ENCODE results near the gene ARX. TPM values are rescaled to one million over a fixed set of nuclear protein-coding genes. Genes with fewer than 3 reads are reported as not detected.

The ARX gene
- polyA plus RNA-seq, 1 of the 3 experiments (the other 2 are of a cell fraction): not detected

- no peaks in the 10 kb centered on the region for H4K20me1 ChIP-seq (ENCODE audit: insufficient read depth)
- H3K9ac ChIP-seq: no peak overlapping the region
- no peaks in the 10 kb centered on the region for H3K4me1 ChIP-seq (ENCODE audit: control insufficient read depth in 1 of 2, insufficient read depth in 2 of 2, low read depth in 1 of 2, low read length in 1 of 2)
- POLR2A ChIA-PET: no interaction called here
- 53% methylated on average over 2 of the region's 2 CpGs for WGBS (ENCODE audit: low lambda C conversion rate)
- H3K79me2 ChIP-seq (ENCODE audit: insufficient read depth): no peaks in the 10 kb centered on the region
- H3K4me3 ChIP-seq (ENCODE audit: low read depth in 2 of 2, low read length in 1 of 2): no peak overlapping the region
- no peaks in the 10 kb centered on the region for H3K27me3 ChIP-seq (ENCODE audit: insufficient read depth)
- H3K4me2 ChIP-seq: no peak overlapping the region
- no peak for TF ChIP-seq PBX3 (IDR thresholded peaks at IDR 0.05)
- no peak for TF ChIP-seq MAX (IDR thresholded peaks at IDR 0.05; ENCODE audit: low read depth)
- TF ChIP-seq JUND (IDR thresholded peaks at IDR 0.05): no peak
- TF ChIP-seq FOXJ3 (CRISPR knock-in tag; IDR thresholded peaks at IDR 0.05): no peak
- no peak for TF ChIP-seq TCF12 (IDR thresholded peaks at IDR 0.05)
- TF ChIP-seq TEAD4 (IDR thresholded peaks at IDR 0.05; ENCODE audit: borderline replicate concordance, insufficient read depth): no peak
- TF ChIP-seq CTCF (IDR thresholded peaks at IDR 0.05): no peak
- no peak for TF ChIP-seq RXRA (IDR thresholded peaks at IDR 0.05; ENCODE audit: borderline replicate concordance, low read depth)
- no peak for TF ChIP-seq YY1 (IDR thresholded peaks at IDR 0.05; ENCODE audit: low read depth)
- no peak for TF ChIP-seq NFIC (IDR thresholded peaks at IDR 0.05; ENCODE audit: borderline replicate concordance)
- TF ChIP-seq SIN3A (IDR thresholded peaks at IDR 0.05; ENCODE audit: borderline replicate concordance, low read depth, low read length): no peak
- TF ChIP-seq ZBTB33 (IDR thresholded peaks at IDR 0.05; ENCODE audit: borderline replicate concordance, low read depth): no peak
- TF ChIP-seq CHD2 (IDR thresholded peaks at IDR 0.05; ENCODE audit: low read length, partially characterized antibody): no peak
- TF ChIP-seq RCOR1 (IDR thresholded peaks at IDR 0.05; ENCODE audit: low read length): no peak
- TF ChIP-seq USF2 (IDR thresholded peaks at IDR 0.05; ENCODE audit: borderline replicate concordance, low read depth, low read length): no peak
- H2AFZ ChIP-seq (ENCODE audit: low read depth): no peak overlapping the region
- no peak for DNase-seq
- no peak overlapping the region for H3K27ac ChIP-seq (ENCODE audit: low read depth in 2 of 2, low read length in 1 of 2)
- no peaks in the 10 kb centered on the region for H3K9me2 ChIP-seq
- H3K9me3 ChIP-seq: no peaks in the 10 kb centered on the region
- no peaks in the 10 kb centered on the region for H3F3A ChIP-seq (replicated peaks; ENCODE audit: insufficient read depth)
- no peaks in the 10 kb centered on the region for H3K36me3 ChIP-seq (replicated peaks in 1 of 2; ENCODE audit: control insufficient read depth in 1 of 2, insufficient read depth in 2 of 2, low read length in 1 of 2)
- CTCF ChIA-PET: no interaction called here
Observed at GRCh38 chrX:24963823-24964222, 51.9 kb downstream of the ARX start.

Data from SK-N-SH (cell line).